SH-SY5Y (cell line): Measurements from ENCODE around the gene PRPH2.

ENCODE experiments used
- GATA2 ChIP-seq: IDR thresholded peaks from 2 replicates; pipeline ENCODE4 v1.6.1; 2011; ENCODE audit warnings: mild to moderate bottlenecking, low read depth, low read length
- GATA3 ChIP-seq: IDR thresholded peaks from 2 replicates; pipeline ENCODE4 v1.6.1; 2011; ENCODE audit warnings: low read depth, mild to moderate bottlenecking, low read length, moderate library complexity

DNA sequence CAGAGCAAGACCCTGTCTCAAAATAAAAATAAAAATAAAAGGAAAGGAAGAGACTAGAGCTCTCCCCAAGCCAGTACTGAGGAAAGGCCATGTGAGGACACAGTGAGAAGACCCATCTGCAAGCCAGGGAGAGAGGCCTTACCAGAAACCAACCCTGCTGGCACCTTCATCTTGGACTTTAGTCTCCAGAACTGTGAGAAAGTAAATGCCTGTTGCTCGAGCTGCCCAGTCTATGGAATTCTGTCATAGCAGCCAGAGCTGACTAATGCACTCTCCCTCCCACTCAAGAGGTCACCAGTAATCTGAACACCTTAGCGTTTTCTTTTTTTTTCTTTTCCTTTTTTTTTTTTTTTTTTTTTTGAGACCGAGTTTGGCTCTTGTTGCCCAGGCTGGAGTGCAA is 7.3 kb upstream of the PRPH2 start:
- TF ChIP-seq GATA2 (no peak), GATA3 (no peak)
